Medulla oblongata (tissue), 1 donor: Measurements from ENCODE around the gene CFAP206.
A peak's percentile ranks its signal among the peaks of the same experiment; 100 is the strongest.

ENCODE experiments used
- DNase-seq: peaks from one replicate; pipeline ENCODE4 v3.0.0-alpha.2; 2015; ENCODE audit errors: extremely low spot score

CFAP206 gene

GRCh38 chr6:87407901-87408720, at the start of gene CFAP206:
CFAP206 (plus strand) TSS chr6:87407972; CDS start chr6:87409840, 1,868 bp downstream.
- DNase-seq, result peak; percentile 90

- DNase-seq, result peak; percentile 2
These were observed 43.0 kb upstream of the CFAP206 start for GRCh38 chr6:87364602-87365252.

GRCh38 chr6:87366072-87366827, 41.5 kb upstream of the CFAP206 start:
- no peak for DNase-seq

GRCh38 chr6:87366899-87367298, 40.9 kb upstream of the CFAP206 start:
- no peak for DNase-seq

GRCh38 chr6:87373377-87373776, 34.4 kb upstream of the CFAP206 start:
- no peak for DNase-seq

GRCh38 chr6:87375315-87375714, 32.5 kb upstream of the CFAP206 start:
- no peak for DNase-seq

GRCh38 chr6:87376643-87377042, 31.1 kb upstream of the CFAP206 start:
- DNase-seq, result no peak

GRCh38 chr6:87378947-87379346, 28.8 kb upstream of the CFAP206 start:
- no peak for DNase-seq

GRCh38 chr6:87382861-87383260, 24.9 kb upstream of the CFAP206 start:
- no peak for DNase-seq

GRCh38 chr6:87384038-87384437, 23.7 kb upstream of the CFAP206 start:
- DNase-seq, result no peak

GRCh38 chr6:87384449-87384848, 23.3 kb upstream of the CFAP206 start:
- no peak for DNase-seq

- DNase-seq, result peak; percentile 31
These were observed 16.4 kb upstream of the CFAP206 start for GRCh38 chr6:87391334-87391733.

- peak; percentile 78 for DNase-seq
These were observed 14.6 kb upstream of the CFAP206 start for GRCh38 chr6:87393026-87393622.

GRCh38 chr6:87395431-87395830, 12.3 kb upstream of the CFAP206 start:
- DNase-seq, result no peak

- DNase-seq, result peak; percentile 13
These were observed 11.0 kb upstream of the CFAP206 start for GRCh38 chr6:87396595-87397392.

GRCh38 chr6:87397656-87398055, 10.1 kb upstream of the CFAP206 start:
- no peak for DNase-seq

- no peak for DNase-seq
These were observed 5.9 kb upstream of the CFAP206 start for GRCh38 chr6:87401832-87402231.

- peak; percentile 55 for DNase-seq
These were observed 241 bp upstream of the CFAP206 start for GRCh38 chr6:87407561-87407900.

GRCh38 chr6:87408721-87409155, 966 bp downstream of the CFAP206 start:
- no peak for DNase-seq

GRCh38 chr6:87419266-87419665, 11.5 kb downstream of the CFAP206 start:
- DNase-seq, result no peak

GRCh38 chr6:87420360-87420759, 12.6 kb downstream of the CFAP206 start:
- no peak for DNase-seq
